HepG2 (cell line): ENCODE results near the gene PFKFB2. TPM values are rescaled to one million over a fixed set of nuclear protein-coding genes. Genes with fewer than 3 reads are reported as not detected.

Experiments
- CSRNP2 ChIP-seq: sonication (generic); formaldehyde crosslinking; conservative IDR thresholded peaks from 2 replicates; pipeline ENCODE4 v1.8.0; 2022; ENCODE audit warnings: low read depth, missing genetic modification reagents
- NR2F6 ChIP-seq, 2 experiments: IDR thresholded peaks; 2 replicates each; pipeline ENCODE4 v1.6.1; 2016; ENCODE audit warnings: antibody characterized with exemption in 1 of 2, mild to moderate bottlenecking in 1 of 2
- SMAD9 ChIP-seq: sonication (generic); formaldehyde crosslinking; IDR thresholded peaks from 2 replicates; pipeline ENCODE4 v1.5.1; 2020; ENCODE audit warnings: mild to moderate bottlenecking, missing genetic modification reagents
- TBL1XR1 ChIP-seq: fragments of 150-350 bp; IDR thresholded peaks from 2 replicates; pipeline ENCODE4 v1.6.1; 2014; ENCODE audit warnings: borderline replicate concordance, low read length; ENCODE audit not compliant: partially characterized antibody
- TOPORS ChIP-seq: sonication (generic); formaldehyde crosslinking; IDR thresholded peaks from 2 replicates; pipeline ENCODE4 v1.8.0; 2023; ENCODE audit warnings: mild to moderate bottlenecking, missing genetic modification reagents
- ZBTB40 ChIP-seq, 2 experiments: fragments of 450-650 bp in 1 of 2; sonication (generic) in 1 of 2; formaldehyde crosslinking in 1 of 2; IDR thresholded peaks; 2 replicates each; pipeline versions ENCODE4 v1.6.1 to v1.8.0; 2016 to 2022; ENCODE audit warnings: antibody characterized with exemption in 1 of 2, mild to moderate bottlenecking in 1 of 2, missing genetic modification reagents in 1 of 2
- ZNF567 ChIP-seq: sonication (generic); formaldehyde crosslinking; IDR thresholded peaks from 2 replicates; pipeline ENCODE4 v1.8.1; 2023; ENCODE audit warnings: mild to moderate bottlenecking, missing genetic modification reagents, borderline replicate concordance
- ZNF609 ChIP-seq: sonication (generic); formaldehyde crosslinking; IDR thresholded peaks from 2 replicates; pipeline ENCODE4 v1.4.0; 2020; ENCODE audit warnings: mild to moderate bottlenecking, missing genetic modification reagents, borderline replicate concordance
- ZNF740 ChIP-seq: sonication (generic); formaldehyde crosslinking; IDR thresholded peaks from 2 replicates; pipeline ENCODE4 v1.4.0; 2020; ENCODE audit warnings: missing genetic modification reagents
- polyA plus RNA-seq, 8 experiments: library from polyadenylated mRNA; depleted of rRNA in 3 of 8; stranded (reverse) in 7 of 8; unstranded in 1 of 8; fragments of >200 nt; fragmentation: Illumina TruSeq in 4 of 8; extraction: Trizol in 4 of 8; gene quantifications; 2 replicates each; pipeline versions ENCODE4 v1.2.1 to v1.2.3, GENCODE V29; 2011 to 2016; ENCODE audit warnings: low read depth in 4 of 8, missing spikeins in 1 of 8, mixed read lengths in 1 of 8; ENCODE audit not compliant: insufficient read depth in 1 of 8
- total RNA-seq, 5 experiments: library from RNA; depleted of rRNA; stranded (reverse); fragments of >200 nt; fragmentation: Illumina TruSeq; extraction: Trizol; gene quantifications; 2 replicates each; pipeline ENCODE4 v1.2.3, GENCODE V29; 2016; ENCODE audit warnings: low read depth in 1 of 5

Gene PFKFB2
- total and polyA plus RNA-seq, 2 of the 13 experiments (the other 11 are each of a cell fraction or from before 2014, with no cell fraction given) = 4.6 to 10.6 TPM

- no peak for TF ChIP-seq ZNF609 (CRISPR knock-in tag)
- TF ChIP-seq SMAD9 (CRISPR knock-in tag) = no peak
- TF ChIP-seq TOPORS (CRISPR knock-in tag) = no peak
- no peak for TF ChIP-seq CSRNP2 (CRISPR knock-in tag)
- no peak for TF ChIP-seq TBL1XR1
- no peak for TF ChIP-seq NR2F6 (IDR thresholded peaks at IDR 0.05)
- TF ChIP-seq NR2F6 (CRISPR knock-in tag; IDR thresholded peaks at IDR 0.05) = peak; percentile 35; the same call in 1 of the 2 replicates
- no peak for TF ChIP-seq ZNF567
- TF ChIP-seq ZNF740 (CRISPR knock-in tag) = 0 out of 2 replicates have a peak, but pooled peaks have one; percentile 32
- no peak for TF ChIP-seq ZBTB40 (IDR thresholded peaks at IDR 0.05)
- no peak for TF ChIP-seq ZBTB40 (CRISPR knock-in tag; IDR thresholded peaks at IDR 0.05)
These were observed 31.8 kb upstream of the PFKFB2 start (continued) for GRCh38 chr1:207021139-207021861.
